ENCODE measurements around the gene SURF4. TPM values are rescaled to one million over a fixed set of nuclear protein-coding genes. Genes with fewer than 3 reads are reported as not detected.

SURF4 gene
- total RNA-seq, 1 experiment from 2014 or later: 232 TPM

DNA sequence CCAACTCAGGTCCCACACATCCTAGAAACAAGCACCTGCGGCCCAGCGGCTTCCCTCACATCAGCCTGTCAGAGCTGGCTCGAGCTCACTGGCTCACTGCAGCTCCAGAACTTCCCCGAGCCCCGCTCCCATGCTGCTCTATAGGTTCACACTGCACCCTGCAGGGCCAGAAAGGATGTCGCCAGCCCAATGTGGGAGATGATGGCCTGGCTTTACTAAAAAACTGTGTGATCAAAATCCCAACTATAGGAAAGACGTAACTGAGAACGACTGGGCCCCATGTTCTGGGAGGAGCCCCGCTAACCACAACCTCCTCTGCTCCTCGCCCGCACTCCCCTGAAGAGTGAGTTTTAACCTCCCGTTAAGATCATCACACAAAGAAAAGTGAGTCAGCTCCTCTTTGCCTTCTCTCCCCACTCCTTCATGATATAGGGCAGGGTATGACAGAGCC, 4.6 kb downstream of the SURF4 start:
- Histone ChIP-seq H3K4me1 (peaks cover 20% of the 10 kb centered on the region), H3K27ac (no peak overlapping the region), H3K27me3 (no peaks in the 10 kb centered on the region), H3K36me3 (peaks cover 33% of the 10 kb centered on the region), H3K9me3 (replicated peaks) (no peaks in the 10 kb centered on the region), H3K4me3 (no peak overlapping the region)
- no peak for DNase-seq

DNA sequence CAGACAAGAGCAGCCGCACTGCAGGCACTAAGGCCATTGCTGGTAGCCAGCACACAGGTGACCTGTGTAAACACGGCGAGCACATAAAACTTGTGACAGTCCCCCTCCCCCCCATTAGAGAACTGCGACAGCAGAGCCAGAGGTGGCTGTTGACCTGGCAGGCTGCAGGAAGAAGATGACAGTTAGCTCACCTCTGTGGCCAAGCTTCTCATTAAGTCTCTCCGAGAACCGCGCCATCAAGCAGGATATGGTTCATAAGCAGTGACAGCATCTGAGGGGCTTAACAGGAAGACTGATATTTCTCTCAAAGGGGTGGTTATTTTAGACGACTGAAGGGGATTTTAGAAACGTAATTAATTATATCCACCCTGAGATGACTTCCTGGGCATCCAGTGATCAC, 5.2 kb downstream of the SURF4 start:
- no peak overlapping the region for H3K4me3 ChIP-seq
- H3K27ac ChIP-seq: no peak overlapping the region
- no peaks in the 10 kb centered on the region for H3K27me3 ChIP-seq
- H3K4me1 ChIP-seq: peaks cover 20% of the 10 kb centered on the region
- no peak for DNase-seq
- no peaks in the 10 kb centered on the region for H3K9me3 ChIP-seq (replicated peaks)
- H3K36me3 ChIP-seq: peaks cover 39% of the 10 kb centered on the region

DNA sequence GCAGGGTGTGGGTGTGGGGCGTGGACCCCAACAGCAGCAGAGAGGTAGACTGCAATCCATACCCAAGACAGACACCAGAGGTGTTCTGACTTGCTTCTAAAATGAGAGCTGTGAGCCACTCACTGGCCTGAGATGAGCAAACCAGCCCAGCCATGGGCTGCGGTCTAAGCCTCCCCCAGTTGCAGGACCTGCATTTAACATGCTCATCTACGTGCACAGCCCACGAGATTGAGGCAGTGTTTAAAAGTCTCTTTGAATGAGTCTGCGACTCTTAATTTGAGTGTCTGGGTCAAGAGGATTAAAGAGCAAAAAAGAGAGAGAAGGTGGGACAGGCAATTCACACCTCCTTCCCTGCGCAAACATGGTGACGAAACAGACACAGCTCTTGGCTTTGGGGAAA, 5.9 kb downstream of the SURF4 start:
- H3K9me3 ChIP-seq (replicated peaks): no peaks in the 10 kb centered on the region
- peaks cover 20% of the 10 kb centered on the region for H3K4me1 ChIP-seq
- no peak for DNase-seq
- peaks cover 45% of the 10 kb centered on the region for H3K36me3 ChIP-seq
- no peak overlapping the region for H3K27ac ChIP-seq
- no peak overlapping the region for H3K4me3 ChIP-seq
- H3K27me3 ChIP-seq: no peaks in the 10 kb centered on the region

DNA sequence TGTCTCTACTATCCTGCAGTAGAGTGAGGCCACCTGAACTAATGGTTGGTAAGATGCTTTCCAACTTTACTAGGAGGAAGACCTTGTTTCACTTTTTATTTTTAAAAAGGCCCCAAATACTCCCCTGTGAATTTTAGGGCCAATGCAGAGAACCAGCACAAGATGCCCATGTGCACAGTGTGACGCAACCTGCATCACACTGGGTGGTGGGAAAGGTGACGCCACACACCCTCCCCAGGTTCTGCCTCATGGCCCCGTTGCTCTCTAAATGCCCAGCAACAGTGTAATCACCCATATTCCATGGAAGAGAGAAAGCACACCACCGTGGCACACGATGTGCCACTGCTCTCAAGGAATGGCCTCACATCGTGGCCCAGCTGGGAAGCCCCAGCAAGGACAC, 6.4 kb downstream of the SURF4 start:
- Histone ChIP-seq H3K27ac (no peak overlapping the region), H3K36me3 (peaks cover 47% of the 10 kb centered on the region), H3K9me3 (replicated peaks) (no peaks in the 10 kb centered on the region), H3K27me3 (no peaks in the 10 kb centered on the region), H3K4me1 (peaks cover 20% of the 10 kb centered on the region), H3K4me3 (no peak overlapping the region)
- no peak for DNase-seq

DNA sequence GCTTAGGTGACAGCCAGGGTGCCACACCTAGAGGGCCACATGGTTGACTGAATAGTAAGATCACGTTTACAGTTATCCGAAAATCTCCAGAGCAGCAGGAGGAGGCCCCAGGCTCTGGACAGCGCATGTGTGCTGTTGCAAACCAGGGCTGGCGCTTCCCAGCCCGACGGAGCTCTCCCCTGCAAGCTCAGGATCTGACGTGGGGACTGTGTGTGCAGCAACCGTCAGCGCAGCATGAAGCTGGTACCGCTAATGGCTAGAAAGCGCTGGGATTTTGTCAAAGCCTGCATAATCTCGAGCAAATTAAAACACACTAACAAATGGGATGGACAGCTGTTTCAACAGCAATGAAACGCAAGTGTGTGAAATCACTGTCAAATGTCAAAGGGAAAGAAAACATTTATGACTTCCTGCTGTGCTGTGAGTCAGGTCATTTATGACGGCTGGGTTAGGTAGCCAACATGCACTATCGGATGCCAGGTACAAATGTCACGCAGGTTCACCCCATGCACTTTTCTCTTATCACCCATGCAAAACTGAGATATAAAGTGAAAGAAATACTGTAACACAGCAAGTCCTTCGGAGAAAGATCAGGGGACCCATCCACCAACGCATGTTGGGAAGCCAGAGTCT, 7.5 kb downstream of the SURF4 start:
- DNase-seq: peak; percentile 66 to 71
- H3K27me3 ChIP-seq: no peaks in the 10 kb centered on the region
- H3K27ac ChIP-seq: no peak overlapping the region; the same call in 1 of the 2 replicates
- H3K36me3 ChIP-seq: peaks cover 50% of the 10 kb centered on the region
- no peak overlapping the region for H3K4me3 ChIP-seq
- no peaks in the 10 kb centered on the region for H3K9me3 ChIP-seq (replicated peaks)
- peaks cover 20% of the 10 kb centered on the region for H3K4me1 ChIP-seq

DNA sequence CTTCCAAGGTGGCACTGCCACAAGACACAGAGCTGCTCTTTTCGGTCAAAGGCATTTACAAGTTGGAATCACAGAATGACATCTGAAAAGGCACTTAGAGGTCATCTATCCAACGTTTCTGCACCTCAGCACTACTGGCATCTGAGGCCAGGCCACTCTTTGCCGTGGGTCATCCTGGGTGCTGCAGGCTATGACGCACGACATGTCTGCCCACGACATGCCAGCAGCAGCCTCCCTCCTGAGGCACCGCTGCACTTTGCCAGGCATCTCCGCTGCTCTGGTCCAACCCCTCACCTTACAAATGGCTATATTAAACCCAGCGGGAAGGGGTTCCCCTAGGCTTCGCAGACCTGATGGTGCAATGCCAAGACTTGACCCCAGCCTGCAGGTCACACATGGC, 8.1 kb downstream of the SURF4 start:
- Histone ChIP-seq H3K27ac (no peak overlapping the region), H3K4me1 (peaks cover 20% of the 10 kb centered on the region), H3K9me3 (replicated peaks) (no peaks in the 10 kb centered on the region), H3K27me3 (no peaks in the 10 kb centered on the region), H3K4me3 (no peak overlapping the region), H3K36me3 (peaks cover 51% of the 10 kb centered on the region)
- DNase-seq: no peak

DNA sequence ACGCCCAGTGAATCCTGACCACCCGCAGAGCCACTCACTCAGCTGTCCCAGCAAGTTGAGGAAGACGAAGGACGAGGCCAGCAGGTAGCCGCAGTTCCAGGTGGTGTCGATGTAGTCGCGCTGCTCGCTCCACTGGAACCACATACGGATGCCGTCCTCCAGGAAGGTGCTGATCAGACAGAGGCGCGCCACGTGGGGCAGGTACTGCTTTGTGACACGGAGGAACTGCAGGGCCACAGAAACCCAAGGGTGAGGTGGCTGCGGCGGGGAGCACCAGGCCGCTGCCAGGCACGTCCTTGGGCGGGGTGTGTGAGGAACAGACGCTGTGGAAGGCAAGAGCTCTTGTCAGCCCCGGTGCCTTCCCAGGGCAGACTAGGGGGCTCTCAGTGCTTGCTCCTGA, 8.6 kb downstream of the SURF4 start:
- Histone ChIP-seq H3K36me3 (peaks cover 52% of the 10 kb centered on the region), H3K27ac (no peak overlapping the region), H3K27me3 (no peaks in the 10 kb centered on the region), H3K9me3 (replicated peaks) (no peaks in the 10 kb centered on the region), H3K4me1 (peaks cover 20% of the 10 kb centered on the region), H3K4me3 (no peak overlapping the region)
- no peak for DNase-seq

DNA sequence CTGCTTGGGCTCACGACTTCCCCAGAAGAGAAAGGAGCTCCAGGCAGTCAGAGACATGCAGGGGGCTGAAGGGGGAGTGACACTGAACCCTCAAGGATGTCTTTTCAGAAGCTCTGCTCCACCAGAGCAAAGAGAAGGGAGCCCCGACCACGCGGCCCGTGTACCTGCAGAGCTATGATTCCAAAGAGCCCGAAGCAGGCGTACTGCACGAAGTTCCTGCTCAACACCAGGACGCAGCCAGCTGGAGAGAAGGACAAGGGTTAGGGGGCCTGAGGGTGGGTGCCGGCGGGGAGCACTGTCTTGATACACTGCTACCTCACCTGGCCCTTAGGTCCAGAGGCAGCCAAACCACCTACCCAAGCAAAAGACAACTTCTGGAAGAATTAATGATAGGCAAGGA, 9.4 kb downstream of the SURF4 start:
- H3K27me3 ChIP-seq: no peaks in the 10 kb centered on the region
- H3K9me3 ChIP-seq (replicated peaks): no peaks in the 10 kb centered on the region
- no peak overlapping the region for H3K27ac ChIP-seq
- no peak for DNase-seq
- peaks cover 26% of the 10 kb centered on the region for H3K4me1 ChIP-seq
- peaks cover 58% of the 10 kb centered on the region for H3K36me3 ChIP-seq
- H3K4me3 ChIP-seq: no peak overlapping the region

DNA sequence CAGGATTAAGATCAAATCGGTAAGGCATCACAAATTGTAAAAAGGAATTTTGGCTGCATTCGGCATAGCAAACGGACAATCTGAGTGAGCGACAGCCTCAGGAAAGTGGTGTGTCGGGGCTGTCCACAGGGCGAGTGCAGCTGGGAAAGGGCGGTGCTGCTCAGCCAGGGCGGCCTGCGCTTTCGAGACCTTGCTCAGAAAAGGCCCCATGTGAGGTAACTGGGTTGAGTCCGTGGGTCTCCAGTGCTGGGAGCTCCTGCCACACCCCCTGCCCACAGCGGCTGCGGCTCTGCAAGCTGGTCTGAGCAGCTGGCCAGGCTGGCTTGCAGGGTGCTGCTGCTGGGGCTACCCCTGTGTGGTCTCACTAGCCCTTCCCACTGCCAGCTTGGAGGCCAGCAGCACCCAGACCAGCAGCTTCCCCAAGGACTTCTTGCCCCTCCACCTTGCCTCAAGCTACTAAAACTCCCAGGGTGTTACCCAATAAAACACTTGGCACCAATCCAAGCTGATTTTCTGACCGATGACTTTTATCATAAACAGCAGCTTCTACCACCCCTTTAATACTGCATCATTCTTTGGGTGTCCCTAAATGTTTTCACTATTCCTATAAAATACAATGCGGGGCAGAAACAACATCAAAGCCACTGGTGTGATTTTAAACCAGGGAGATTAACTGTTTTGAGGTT, 13.4 kb downstream of the SURF4 start:
- Histone ChIP-seq H3K4me1 (peaks cover 28% of the 10 kb centered on the region), H3K36me3 (peaks cover 59% of the 10 kb centered on the region), H3K4me3 (no peak overlapping the region), H3K9me3 (replicated peaks) (no peaks in the 10 kb centered on the region), H3K27ac (no peak overlapping the region), H3K27me3 (no peaks in the 10 kb centered on the region)
- no peak for DNase-seq

DNA sequence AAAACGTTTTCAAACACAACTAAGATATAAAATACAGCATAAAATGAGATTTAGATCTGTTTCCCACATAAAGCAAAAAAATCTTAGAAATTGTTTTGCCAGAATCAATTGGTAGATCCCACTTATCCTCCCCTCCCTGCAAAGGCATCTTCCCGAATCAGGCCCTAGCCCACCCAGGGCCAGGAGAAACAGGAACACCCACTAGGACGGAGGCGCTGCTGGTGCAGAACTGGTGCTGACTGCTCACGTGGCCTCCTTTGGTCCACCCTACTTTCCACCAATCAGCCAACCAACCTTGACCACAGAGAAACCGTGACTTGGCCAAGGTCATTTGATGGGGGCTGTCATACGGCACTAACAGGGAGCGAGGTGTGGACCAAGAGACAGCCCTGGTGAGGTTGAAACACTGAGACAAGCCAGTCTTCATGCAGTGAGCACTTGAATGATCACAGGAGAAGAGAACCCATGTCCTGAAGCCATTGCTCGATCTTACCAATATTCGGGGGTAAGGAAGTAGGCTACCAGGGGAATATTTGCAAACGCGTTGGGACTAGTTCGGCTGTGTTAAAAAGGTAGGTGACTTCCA, 14.3 kb downstream of the SURF4 start:
- Histone ChIP-seq H3K36me3 (peaks cover 52% of the 10 kb centered on the region), H3K27ac (no peak overlapping the region; the same call in 1 of the 2 replicates), H3K9me3 (replicated peaks) (no peaks in the 10 kb centered on the region), H3K4me3 (no peak overlapping the region), H3K27me3 (no peaks in the 10 kb centered on the region), H3K4me1 (peaks cover 28% of the 10 kb centered on the region)
- DNase-seq: no peak

DNA sequence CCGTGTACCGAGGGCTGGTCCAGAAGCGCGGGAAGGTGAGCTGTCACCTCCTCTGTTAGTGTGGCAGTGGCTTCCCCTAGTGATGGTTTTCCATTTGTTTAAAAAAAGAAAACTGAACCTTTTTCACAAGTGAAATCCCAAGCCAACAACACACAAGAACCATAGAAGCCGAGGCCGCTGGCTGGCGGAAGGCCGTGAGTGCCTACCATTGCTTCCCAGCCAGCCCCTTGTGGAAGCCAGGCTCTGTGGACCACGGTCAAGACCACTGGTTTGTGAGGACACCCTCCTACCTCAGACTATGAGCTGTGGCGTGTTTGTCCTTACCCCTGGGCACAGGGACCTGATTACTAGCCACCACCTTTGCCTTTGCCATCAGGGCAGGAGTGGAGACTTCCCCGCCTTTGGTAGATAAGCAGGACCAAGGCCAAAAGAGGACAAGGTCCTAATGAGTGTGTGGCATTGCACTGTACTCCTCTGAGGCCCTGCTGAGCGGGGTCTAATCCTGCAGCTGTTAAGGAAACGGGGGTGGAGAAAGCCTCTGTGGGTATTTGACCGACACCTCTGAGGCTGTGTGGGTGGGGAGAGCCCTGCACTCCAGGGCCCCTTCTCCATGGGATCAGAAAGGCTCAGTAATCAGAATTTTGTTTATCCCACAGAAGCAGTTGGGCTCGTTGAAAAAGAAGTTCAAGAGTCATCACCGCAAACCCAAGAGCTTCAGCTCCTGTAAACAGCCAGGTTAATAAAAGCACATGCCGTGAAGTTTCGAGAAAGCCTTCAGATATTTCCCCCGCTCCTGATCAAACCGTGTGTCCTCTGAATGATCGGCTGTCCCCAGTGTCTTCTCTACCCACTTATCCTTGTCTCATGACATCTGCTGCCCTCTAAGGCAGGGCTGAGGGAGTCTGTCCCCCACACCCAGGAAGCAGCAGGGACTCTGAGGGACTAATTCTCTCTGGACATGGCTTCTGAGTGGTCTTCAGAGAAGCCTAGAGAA, 15.2 kb downstream of the SURF4 start:
- Histone ChIP-seq H3K9me3 (replicated peaks) (no peaks in the 10 kb centered on the region), H3K27ac (peak overlapping the region; percentile 36; the same call in 1 of the 2 replicates), H3K27me3 (no peaks in the 10 kb centered on the region), H3K36me3 (peaks cover 43% of the 10 kb centered on the region), H3K4me1 (peaks cover 28% of the 10 kb centered on the region), H3K4me3 (no peak overlapping the region)
- DNase-seq: peak; percentile 91 to 95

DNA sequence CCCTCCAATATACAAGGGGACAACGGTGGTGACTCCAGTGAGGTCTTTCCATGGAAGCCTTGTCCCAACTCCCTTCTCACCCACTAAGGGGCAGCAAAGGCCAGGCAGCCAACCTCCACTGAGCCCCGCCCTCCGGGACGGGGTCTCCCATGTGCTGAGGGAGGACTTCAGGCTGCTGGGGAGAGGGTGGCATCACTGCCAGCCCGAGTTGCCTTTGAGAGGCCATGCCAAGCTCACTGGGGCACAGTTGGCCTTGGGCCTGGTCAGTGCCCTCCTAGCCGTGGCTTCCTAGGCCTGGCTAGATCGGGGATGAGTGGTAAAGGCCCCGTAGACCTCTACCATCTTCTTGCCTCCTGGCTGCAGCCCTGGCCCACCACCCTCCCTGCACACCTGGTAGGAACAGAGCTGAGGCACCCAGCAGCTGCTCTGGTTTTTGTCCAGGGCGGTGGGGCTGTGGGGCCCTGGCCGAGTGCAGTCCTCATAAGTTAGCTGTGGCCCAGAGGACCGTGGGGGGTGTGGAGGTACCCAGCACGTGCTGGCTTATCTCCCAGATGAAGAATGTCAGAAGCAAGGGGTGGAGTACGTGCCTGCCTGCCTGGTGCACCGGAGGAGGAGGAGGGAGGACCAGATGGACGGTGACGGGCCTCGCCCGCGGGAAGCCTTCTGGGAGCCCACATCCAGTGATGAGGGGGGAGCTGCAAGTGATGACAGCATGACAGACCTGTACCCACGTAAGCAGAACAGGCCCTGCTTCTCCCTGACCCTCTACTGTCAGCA, 16.3 kb downstream of the SURF4 start:
- peaks cover 28% of the 10 kb centered on the region for H3K4me1 ChIP-seq
- H3K36me3 ChIP-seq: peaks cover 35% of the 10 kb centered on the region
- H3K4me3 ChIP-seq: no peak overlapping the region
- peak; percentile 50 to 58 for DNase-seq
- H3K27me3 ChIP-seq: no peaks in the 10 kb centered on the region
- peak overlapping the region; percentile 36; the same call in 1 of the 2 replicates for H3K27ac ChIP-seq
- H3K9me3 ChIP-seq (replicated peaks): no peaks in the 10 kb centered on the region

DNA sequence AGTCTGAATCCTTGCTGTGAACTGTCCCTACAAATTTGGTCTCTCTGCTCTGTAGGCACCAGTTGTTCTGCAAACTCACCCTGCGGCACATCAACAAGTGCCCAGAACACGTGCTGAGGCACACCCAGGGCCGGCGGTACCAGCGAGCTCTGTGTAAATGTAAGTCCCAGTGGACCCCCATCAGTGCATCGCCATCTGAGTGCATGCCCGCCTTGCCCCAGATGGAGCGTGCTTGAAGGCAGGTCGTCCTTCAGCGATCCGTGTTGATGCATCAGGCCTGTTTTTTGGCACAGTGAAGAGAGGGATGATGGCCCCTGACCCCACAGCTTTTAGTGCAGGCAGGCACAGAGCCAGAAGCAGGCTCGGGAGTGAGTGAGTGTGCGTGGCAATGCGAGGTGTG, 18.2 kb downstream of the SURF4 start:
- H3K9me3 ChIP-seq (replicated peaks): no peaks in the 10 kb centered on the region
- no peaks in the 10 kb centered on the region for H3K27me3 ChIP-seq
- no peak overlapping the region for H3K4me3 ChIP-seq
- H3K27ac ChIP-seq: no peak overlapping the region
- no peak for DNase-seq
- peaks cover 28% of the 10 kb centered on the region for H3K4me1 ChIP-seq
- H3K36me3 ChIP-seq: peaks cover 25% of the 10 kb centered on the region
